IMR-90 (cell line): ENCODE measurements around the gene LHFPL5. TPM values are rescaled to one million over a fixed set of nuclear protein-coding genes. Genes with fewer than 3 reads are reported as not detected.

Experiments
- ATAC-seq: fragments of 200-7000 bp; cut with Tn5 transposase; 2 replicates; pipeline ENCODE4 v1.9.1; 2020; ENCODE audit warnings: low read depth, mild to moderate bottlenecking, moderate library complexity
- BruUV-seq: library from RNA; stranded (reverse); fragments of 400-500 nt; replicated peaks from 2 replicates; lab custom pipeline; 2021; lab: Mats Ljungman, UMichigan
- CTCF ChIA-PET: fragments of 300-600 bp; formaldehyde crosslinking; extraction: SDS; loops from one replicate; lab custom pipeline; 2021; ENCODE audit warnings: antibody characterized with exemption; lab: Yijun Ruan, JAX
- POLR2A ChIA-PET: fragments of 300-600 bp; sonication (Branson Sonifier 250); formaldehyde crosslinking; loops from one replicate; lab custom pipeline; 2022; ENCODE audit warnings: antibody characterized with exemption; ENCODE audit not compliant: unreplicated experiment; lab: Charles Lee
- DNase-seq: peaks from one replicate; pipeline ENCODE4 v3.0.0; 2013
- H2AFZ ChIP-seq: replicated peaks from 2 replicates; pipeline ENCODE3; 2013; ENCODE audit warnings: low read length, mild to moderate bottlenecking; ENCODE audit not compliant: poor library complexity
- H2AK5ac ChIP-seq: 2 replicates; pipeline ENCODE4 v1.6.1; 2013; ENCODE audit warnings: low read depth, low read length, inconsistent platforms
- H2AK9ac ChIP-seq: replicated peaks from 2 replicates; pipeline ENCODE3; 2013; ENCODE audit warnings: mild to moderate bottlenecking, low read depth, low read length, moderate library complexity; ENCODE audit not compliant: poor library complexity
- H2BK120ac ChIP-seq: 2 replicates; pipeline ENCODE4 v1.6.1; 2013; ENCODE audit warnings: low read depth, low read length, inconsistent platforms
- H2BK15ac ChIP-seq: 3 replicates; pipeline ENCODE4 v1.6.1; 2013; ENCODE audit warnings: low read depth, low read length, inconsistent platforms
- H2BK20ac ChIP-seq: 2 replicates; pipeline ENCODE4 v1.6.1; 2013; ENCODE audit warnings: low read depth, mild to moderate bottlenecking, inconsistent platforms, low read length, moderate library complexity
- H2BK5ac ChIP-seq: 2 replicates; pipeline ENCODE4 v1.6.1; 2013; ENCODE audit warnings: mild to moderate bottlenecking, low read depth, low read length, inconsistent platforms; ENCODE audit not compliant: poor library complexity, severe bottlenecking
- H3K14ac ChIP-seq: replicated peaks from 2 replicates; pipeline ENCODE4 v1.6.1; 2013; ENCODE audit warnings: low read depth, low read length, inconsistent platforms
- H3K18ac ChIP-seq: 2 replicates; pipeline ENCODE4 v1.6.1; 2013; ENCODE audit warnings: low read depth, low read length, control low read depth
- H3K23ac ChIP-seq: 2 replicates; pipeline ENCODE4 v1.6.1; 2013; ENCODE audit warnings: low read depth, low read length, inconsistent platforms
- H3K27ac ChIP-seq: 2 replicates; pipeline ENCODE4 v1.5.1; 2013; ENCODE audit warnings: mild to moderate bottlenecking, control low read depth, low read length; ENCODE audit not compliant: insufficient read depth
- H3K27me3 ChIP-seq: 2 replicates; pipeline ENCODE4 v1.6.1; 2013; ENCODE audit warnings: low read length; ENCODE audit not compliant: control insufficient read depth, insufficient read depth
- H3K36me3 ChIP-seq: 2 replicates; pipeline ENCODE4 v1.6.1; 2013; ENCODE audit warnings: low read length, mixed read lengths; ENCODE audit not compliant: control insufficient read depth, insufficient read depth
- H3K4ac ChIP-seq: 2 replicates; pipeline ENCODE4 v1.6.1; 2013; ENCODE audit warnings: low read depth, low read length, inconsistent platforms
- H3K4me1 ChIP-seq: 2 replicates; pipeline ENCODE4 v1.6.1; 2013; ENCODE audit warnings: low read length, mixed read lengths; ENCODE audit not compliant: control insufficient read depth, insufficient read depth
- H3K4me2 ChIP-seq: 2 replicates; pipeline ENCODE4 v1.6.1; 2013; ENCODE audit warnings: low read depth, mild to moderate bottlenecking, control low read depth, low read length, moderate library complexity
- H3K4me3 ChIP-seq: 2 replicates; pipeline ENCODE4 v1.5.1; 2013; ENCODE audit warnings: low read depth, mild to moderate bottlenecking, control low read depth, low read length, moderate library complexity; ENCODE audit not compliant: insufficient read depth
- H3K56ac ChIP-seq: 2 replicates; pipeline ENCODE4 v1.6.1; 2013; ENCODE audit warnings: low read length, inconsistent platforms; ENCODE audit not compliant: insufficient read depth; ENCODE audit errors: extremely low read depth
- H3K79me1 ChIP-seq, 2 experiments: 2 replicates each; pipeline ENCODE4 v1.6.1; 2013; ENCODE audit warnings: low read length in 2 of 2, inconsistent platforms in 1 of 2, low read depth in 1 of 2
- H3K9ac ChIP-seq: 2 replicates; pipeline ENCODE4 v1.6.1; 2013; ENCODE audit warnings: low read depth, low read length, control low read depth
- H3K9me1 ChIP-seq: 2 replicates; pipeline ENCODE4 v1.6.1; 2013; ENCODE audit warnings: low read length, inconsistent platforms; ENCODE audit not compliant: insufficient read depth
- H3K9me3 ChIP-seq: 2 replicates; pipeline ENCODE4 v1.6.1; 2013; ENCODE audit warnings: low read length; ENCODE audit not compliant: control insufficient read depth, insufficient read depth
- H4K20me1 ChIP-seq: 2 replicates; pipeline ENCODE4 v1.6.1; 2013; ENCODE audit warnings: low read length, inconsistent platforms; ENCODE audit not compliant: insufficient read depth
- H4K5ac ChIP-seq: 2 replicates; pipeline ENCODE4 v1.6.1; 2013; ENCODE audit warnings: mild to moderate bottlenecking, low read depth, low read length, control low read depth
- H4K8ac ChIP-seq, 2 experiments: 2 replicates each; pipeline ENCODE4 v1.6.1; 2013; ENCODE audit warnings: low read depth in 2 of 2, low read length in 2 of 2, control low read depth in 1 of 2, inconsistent platforms in 1 of 2
- H4K91ac ChIP-seq: 2 replicates; pipeline ENCODE4 v1.6.1; 2013; ENCODE audit warnings: low read depth, low read length, inconsistent platforms; ENCODE audit not compliant: insufficient read depth
- BHLHE40 ChIP-seq: fragments of 150-350 bp; IDR thresholded peaks from 2 replicates; pipeline ENCODE4 v1.6.1; 2016; ENCODE audit warnings: mild to moderate bottlenecking, low read depth, low read length
- CEBPB ChIP-seq: IDR thresholded peaks from 2 replicates; pipeline ENCODE4 v1.6.1; 2012; ENCODE audit warnings: low read depth, low read length, improper control_type of control experiment
- CHD1 ChIP-seq: IDR thresholded peaks from 2 replicates; pipeline ENCODE4 v1.6.1; 2012; ENCODE audit warnings: low read depth, low read length, improper control_type of control experiment
- FOS ChIP-seq: fragments of 150-350 bp; IDR thresholded peaks from 2 replicates; pipeline ENCODE4 v1.6.1; 2016; ENCODE audit warnings: low read depth, low read length
- MAFK ChIP-seq: IDR thresholded peaks from 2 replicates; pipeline ENCODE4 v1.6.1; 2012; ENCODE audit warnings: low read depth, low read length, improper control_type of control experiment
- MAZ ChIP-seq: IDR thresholded peaks from 2 replicates; pipeline ENCODE4 v1.6.1; 2012; ENCODE audit warnings: low read depth, mild to moderate bottlenecking, low read length, improper control_type of control experiment, moderate library complexity, borderline replicate concordance
- MXI1 ChIP-seq: IDR thresholded peaks from 2 replicates; pipeline ENCODE4 v1.6.1; 2012; ENCODE audit warnings: low read depth, mild to moderate bottlenecking, low read length, moderate library complexity, borderline replicate concordance
- NFE2L2 ChIP-seq: fragments of 150-350 bp; IDR thresholded peaks from 2 replicates; pipeline ENCODE4 v1.6.1; 2016; ENCODE audit warnings: low read depth, mild to moderate bottlenecking, low read length
- POLR2A ChIP-seq: IDR thresholded peaks from 2 replicates; pipeline ENCODE4 v1.6.1; 2012; ENCODE audit warnings: mild to moderate bottlenecking, low read depth, low read length
- RAD21 ChIP-seq: IDR thresholded peaks from 2 replicates; pipeline ENCODE4 v1.6.1; 2012; ENCODE audit warnings: low read length, improper control_type of control experiment
- RFX5 ChIP-seq: IDR thresholded peaks from 2 replicates; pipeline ENCODE4 v1.8.0; 2012; ENCODE audit warnings: low read depth, mild to moderate bottlenecking, low read length, moderate library complexity
- SMC3 ChIP-seq: fragments of 150-350 bp; IDR thresholded peaks from 2 replicates; pipeline ENCODE4 v1.6.1; 2016; ENCODE audit warnings: low read depth, mild to moderate bottlenecking, antibody characterized with exemption, low read length, moderate library complexity
- WGBS, 2 experiments: methylation state at CpG; one replicate each; pipeline versions ENCODE4 v1.1.5 to v1.1.7; 2013; ENCODE audit warnings: missing lambda C conversion rate in 2 of 2; ENCODE audit not compliant: insufficient read length in 1 of 2; ENCODE audit errors: extremely low coverage in 2 of 2; 5-methylcytosine and 5-hydroxymethylcytosine counted together
- dilution Hi-C: fragments of 300-500 bp; cut with HindIII; formaldehyde crosslinking; loops from one replicate; pipeline ENCODE4 v1.14.3; 2018; ENCODE audit warnings: low sequenced_read_pairs; ENCODE audit not compliant: unreplicated experiment
- in situ Hi-C: fragments of 300-500 bp; cut with MboI; formaldehyde crosslinking; loops from 3 replicates; pipeline ENCODE4 v1.14.3; 2019; ENCODE audit warnings: low sequenced_read_pairs, inconsistent platforms, mixed read lengths
- intact Hi-C: fragments of 100-400 bp; cut with micrococcal nuclease; formaldehyde crosslinking; loops from 2 replicates; pipeline ENCODE4 v1.10.0; 2022
- polyA plus RNA-seq, 3 experiments: library from polyadenylated mRNA; depleted of rRNA; stranded (reverse); fragments of >200 nt; gene quantifications; 2 replicates each; pipeline ENCODE4 v1.2.3, GENCODE V29; 2012; ENCODE audit warnings: low replicate concordance in 1 of 3
- total RNA-seq: library from RNA; depleted of rRNA; stranded (reverse); fragments of >200 nt; gene quantifications from 2 replicates; pipeline ENCODE4 v1.2.3, GENCODE V29; 2012
- TF ChIP-seq, protein P1 (sequence below): fragments of 150-350 bp; IDR thresholded peaks from 2 replicates; pipeline ENCODE4 v1.6.1; 2017; ENCODE audit warnings: mild to moderate bottlenecking, antibody characterized with exemption, low read length, low read depth
- TF ChIP-seq, protein P2 (sequence below): fragments of 150-350 bp; IDR thresholded peaks from 2 replicates; pipeline ENCODE4 v1.6.1; 2016; ENCODE audit warnings: low read depth, mild to moderate bottlenecking, low read length, moderate library complexity, borderline replicate concordance

Gene LHFPL5
- total and polyA plus RNA-seq, 2 of the 4 experiments (the other 2 are of a cell fraction) = not detected

DNA sequence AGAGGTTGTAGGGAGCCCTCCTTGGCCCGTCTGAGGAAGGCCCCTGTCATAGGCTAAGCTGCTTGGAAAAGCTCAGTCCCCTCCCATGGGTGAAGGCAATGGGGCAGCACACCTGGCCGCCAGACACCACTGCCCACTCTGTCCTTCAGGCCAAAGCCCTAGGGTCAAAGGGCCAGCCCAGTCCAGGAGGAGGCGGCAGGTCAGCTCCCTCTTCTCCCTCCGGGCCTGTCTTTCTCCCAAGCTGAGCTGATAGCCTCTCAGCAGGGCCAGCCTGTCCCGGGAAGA is 33.9 kb upstream of the LHFPL5 start:
- in situ Hi-C loops = no loop called here
- intact Hi-C loops = no loop called here
- Histone ChIP-seq H2BK5ac (no peak overlapping the region), H4K5ac (no peak overlapping the region), H3K14ac (no peak overlapping the region), H3K56ac (no peak overlapping the region), H4K20me1 (no peaks in the 10 kb centered on the region), H3K23ac (no peak overlapping the region), H3K9ac (no peak overlapping the region), H2AK5ac (no peak overlapping the region), H3K27ac (no peak overlapping the region), H4K91ac (no peak overlapping the region), H4K8ac (no peak overlapping the region), H3K36me3 (no peaks in the 10 kb centered on the region), H3K27me3 (peaks cover 43% of the 10 kb centered on the region), H2AFZ (no peak overlapping the region), H3K9me1 (no peaks in the 10 kb centered on the region), H3K18ac (no peak overlapping the region), H3K4ac (no peak overlapping the region), H3K4me2 (no peak overlapping the region), H3K9me3 (no peaks in the 10 kb centered on the region), H2AK9ac (no peak overlapping the region), H3K4me3 (no peak overlapping the region), H2BK20ac (no peak overlapping the region), H3K79me1 (no peaks in the 10 kb centered on the region), H2BK120ac (no peak overlapping the region), H3K4me1 (no peaks in the 10 kb centered on the region), H2BK15ac (no peak overlapping the region)
- ATAC-seq (no peak), DNase-seq (no peak)
- 52% methylated on average over 2 of the region's 5 CpGs; no CpG with 5 or more reads in 1 of the 2 experiments for WGBS, 2 experiments
- no peak for TF ChIP-seq MAZ
- TF ChIP-seq BHLHE40 = no peak
- TF ChIP-seq, protein P1, sequence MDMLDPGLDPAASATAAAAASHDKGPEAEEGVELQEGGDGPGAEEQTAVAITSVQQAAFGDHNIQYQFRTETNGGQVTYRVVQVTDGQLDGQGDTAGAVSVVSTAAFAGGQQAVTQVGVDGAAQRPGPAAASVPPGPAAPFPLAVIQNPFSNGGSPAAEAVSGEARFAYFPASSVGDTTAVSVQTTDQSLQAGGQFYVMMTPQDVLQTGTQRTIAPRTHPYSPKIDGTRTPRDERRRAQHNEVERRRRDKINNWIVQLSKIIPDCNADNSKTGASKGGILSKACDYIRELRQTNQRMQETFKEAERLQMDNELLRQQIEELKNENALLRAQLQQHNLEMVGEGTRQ = no peak
- no peak for TF ChIP-seq FOS
- no peak for TF ChIP-seq POLR2A
- TF ChIP-seq MXI1 = no peak
- TF ChIP-seq RFX5 = no peak
- no peak for TF ChIP-seq RAD21
- TF ChIP-seq, protein P2, sequence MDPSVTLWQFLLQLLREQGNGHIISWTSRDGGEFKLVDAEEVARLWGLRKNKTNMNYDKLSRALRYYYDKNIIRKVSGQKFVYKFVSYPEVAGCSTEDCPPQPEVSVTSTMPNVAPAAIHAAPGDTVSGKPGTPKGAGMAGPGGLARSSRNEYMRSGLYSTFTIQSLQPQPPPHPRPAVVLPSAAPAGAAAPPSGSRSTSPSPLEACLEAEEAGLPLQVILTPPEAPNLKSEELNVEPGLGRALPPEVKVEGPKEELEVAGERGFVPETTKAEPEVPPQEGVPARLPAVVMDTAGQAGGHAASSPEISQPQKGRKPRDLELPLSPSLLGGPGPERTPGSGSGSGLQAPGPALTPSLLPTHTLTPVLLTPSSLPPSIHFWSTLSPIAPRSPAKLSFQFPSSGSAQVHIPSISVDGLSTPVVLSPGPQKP = no peak
- TF ChIP-seq SMC3 = no peak
- TF ChIP-seq NFE2L2 = no peak
- TF ChIP-seq CHD1 = no peak
- no peak for TF ChIP-seq CEBPB
- no peak for TF ChIP-seq MAFK
- dilution Hi-C loops = no loop called here
- CTCF ChIA-PET = no interaction called here
- no TSS peak for BruUV-seq
- POLR2A ChIA-PET = no interaction called here
